Lung (tissue), 12 donors: ENCODE measurements around the gene RPS6KA2. TPM values are rescaled to one million over a fixed set of nuclear protein-coding genes. Genes with fewer than 3 reads are reported as not detected.

Experiments
- ATAC-seq: fragments of 200-7000 bp; cut with Tn5 transposase; one replicate; pipeline ENCODE4 v1.9.1; 2020; ENCODE audit warnings: moderate number of reproducible peaks; ENCODE audit not compliant: insufficient read depth, low FRiP score
- DNase-seq, 3 donors: peaks; one replicate each; pipeline ENCODE4 v3.0.0-alpha.2; 2013 to 2017
- H3K27ac ChIP-seq, 2 donors: one replicate each; pipeline ENCODE4 v1.5.1; 2013; ENCODE audit warnings: mild to moderate bottlenecking in 2 of 2, moderate library complexity in 2 of 2, control low read depth in 1 of 2, inconsistent platforms in 1 of 2, low read depth in 1 of 2, low read length in 1 of 2
- H3K27me3 ChIP-seq, 3 donors: one replicate each; pipeline ENCODE4 v1.5.1; 2013; ENCODE audit warnings: low read length in 2 of 3; ENCODE audit not compliant: control insufficient read depth in 3 of 3, insufficient read depth in 3 of 3
- H3K36me3 ChIP-seq, 4 donors: one replicate each; pipeline ENCODE4 v1.5.1; 2013; ENCODE audit warnings: low read length in 4 of 4, mild to moderate bottlenecking in 1 of 4, moderate library complexity in 1 of 4; ENCODE audit not compliant: control insufficient read depth in 4 of 4, insufficient read depth in 4 of 4
- H3K4me1 ChIP-seq, 5 donors: one replicate each; pipeline ENCODE4 v1.5.1; 2013; ENCODE audit warnings: low read length in 5 of 5, mild to moderate bottlenecking in 2 of 5, moderate library complexity in 1 of 5; ENCODE audit not compliant: control insufficient read depth in 5 of 5, insufficient read depth in 5 of 5
- H3K4me3 ChIP-seq: one replicate; pipeline ENCODE4 v1.5.1; 2013; ENCODE audit warnings: mild to moderate bottlenecking, control low read depth, moderate library complexity
- H3K9ac ChIP-seq, 2 donors: one replicate each; pipeline ENCODE4 v1.5.1; 2013; ENCODE audit warnings: low read length in 2 of 2, control low read depth in 1 of 2; ENCODE audit not compliant: insufficient read depth in 1 of 2
- H3K9me3 ChIP-seq, 4 donors: one replicate each; pipeline ENCODE4 v1.5.1; 2013; ENCODE audit warnings: low read length in 3 of 4, mild to moderate bottlenecking in 1 of 4, moderate library complexity in 1 of 4; ENCODE audit not compliant: control insufficient read depth in 4 of 4, insufficient read depth in 3 of 4
- CTCF ChIP-seq: IDR thresholded peaks from 2 replicates; pipeline ENCODE4 v1.5.1; 2012; ENCODE audit warnings: mild to moderate bottlenecking; ENCODE audit errors: control extremely low read depth, extremely low read depth
- WGBS, 2 donors: extraction: QIAGEN DNeasy Blood & Tissue Kit; methylation state at CpG; one replicate each; pipeline ENCODE4 v1.1.7; 2013; 5-methylcytosine and 5-hydroxymethylcytosine counted together
- polyA plus RNA-seq, 2 donors: library from polyadenylated mRNA; stranded (reverse); fragments of 200-250 nt; gene quantifications; one replicate each; pipeline ENCODE4 v1.2.1, GENCODE V29; 2013
- total RNA-seq, 2 donors: library from RNA; depleted of rRNA in 1 of 2; stranded (reverse); fragments of >200 nt in 1 of 2; gene quantifications; one replicate each; pipeline ENCODE4 v1.2.1, GENCODE V29; 2014 to 2021
- donor health status: control.
- donor health status: control.
- donor health status: Bipolar disorder and iron deficiency.
- donor health status: healthy.
- donor health status: DM: yes; HTN: yes; CAD: no.

RPS6KA2 gene
- total and polyA plus RNA-seq, 4 donors, result 61.9 to 185 (median 105) TPM

GRCh38 chr6:166615059-166615770 lies 11.8 kb downstream of the RPS6KA2 start:
- Histone ChIP-seq H3K27me3 (no peaks in the 10 kb centered on the region), H3K36me3 (peaks cover 0 to 30% (median 2%) of the 10 kb centered on the region in 4 donors), H3K4me3 (no peak overlapping the region), H3K27ac (peak overlapping the region; percentile 59 to 75), H3K4me1 (peaks cover 9 to 46% (median 17%) of the 10 kb centered on the region in 5 donors), H3K9me3 (no peaks in the 10 kb centered on the region), H3K9ac (no peak overlapping the region)
- DNase-seq (no peak), ATAC-seq (peak; percentile 4)
- TF ChIP-seq CTCF, result no peak
- WGBS, 2 donors, result 73 to 83% methylated on average over 21 of the region's 21 CpGs

- Histone ChIP-seq H3K36me3 (peaks cover 0 to 32% (median 2%) of the 10 kb centered on the region in 4 donors), H3K9me3 (no peaks in the 10 kb centered on the region), H3K27ac (peak overlapping the region; percentile 58 to 59), H3K27me3 (no peaks in the 10 kb centered on the region), H3K9ac (no peak overlapping the region), H3K4me1 (peaks cover 3 to 47% (median 11%) of the 10 kb centered on the region in 5 donors), H3K4me3 (no peak overlapping the region)
- WGBS, 2 donors, result 74 to 88% methylated on average over 10 of the region's 10 CpGs
- TF ChIP-seq CTCF, result no peak
- DNase-seq (no peak), ATAC-seq (no peak)
These were observed 12.5 kb downstream of the RPS6KA2 start for GRCh38 chr6:166614589-166614988.

GRCh38 chr6:166614171-166614583 lies 12.9 kb downstream of the RPS6KA2 start:
- no peak for TF ChIP-seq CTCF
- Histone ChIP-seq H3K9ac (no peak overlapping the region), H3K27ac (peak overlapping the region; percentile 58 to 59), H3K36me3 (peaks cover 0 to 31% (median 2%) of the 10 kb centered on the region in 4 donors), H3K4me1 (peaks cover 0 to 45% (median 8%) of the 10 kb centered on the region in 5 donors), H3K4me3 (no peak overlapping the region), H3K27me3 (no peaks in the 10 kb centered on the region), H3K9me3 (no peaks in the 10 kb centered on the region)
- DNase-seq (no peak), ATAC-seq (no peak)
- 78 to 82% methylated on average over 12 of the region's 12 CpGs for WGBS, 2 donors
